Endothelial cell (in vitro differentiated cells): ENCODE measurements around the gene ACTL6B. TPM values are rescaled to one million over a fixed set of nuclear protein-coding genes. Genes with fewer than 3 reads are reported as not detected.

ENCODE experiments used
- DNase-seq: peaks from one replicate; pipeline ENCODE4 v3.0.0; 2021; ENCODE audit warnings: low spot score
- H3K27ac Mint-ChIP-seq: one replicate; pipeline ENCODE4 v1.8.0; 2021; ENCODE audit warnings: mixed read lengths, inconsistent platforms; ENCODE audit not compliant: unreplicated experiment
- H3K27me3 Mint-ChIP-seq: one replicate; pipeline ENCODE4 v1.8.0; 2021; ENCODE audit warnings: mild to moderate bottlenecking, moderate library complexity, mixed read lengths, inconsistent platforms; ENCODE audit not compliant: unreplicated experiment
- H3K36me3 Mint-ChIP-seq: one replicate; pipeline ENCODE4 v1.8.0; 2021; ENCODE audit warnings: mild to moderate bottlenecking, low read depth, mixed read lengths, inconsistent platforms; ENCODE audit not compliant: unreplicated experiment
- H3K4me1 Mint-ChIP-seq: one replicate; pipeline ENCODE4 v1.8.0; 2021; ENCODE audit warnings: mild to moderate bottlenecking, mixed read lengths, inconsistent platforms; ENCODE audit not compliant: unreplicated experiment
- H3K4me3 Mint-ChIP-seq: one replicate; pipeline ENCODE4 v1.8.0; 2021; ENCODE audit warnings: mild to moderate bottlenecking, mixed read lengths, inconsistent platforms; ENCODE audit not compliant: unreplicated experiment
- H3K9me3 Mint-ChIP-seq: one replicate; pipeline ENCODE4 v1.8.0; 2021; ENCODE audit warnings: mixed read lengths, inconsistent platforms; ENCODE audit not compliant: unreplicated experiment
- total RNA-seq: library from RNA; stranded (reverse); fragmentation: NEBNext Ultra II Directional; extraction: Animal tissue kit (Norgen Biotek cat#: 25700); gene quantifications from one replicate; pipeline ENCODE4 v1.2.1, GENCODE V29; 2021; ENCODE audit not compliant: unreplicated experiment
- TF ChIP-seq, protein P1 (sequence below): fragments of 200-600 bp; sonication (generic); IDR thresholded peaks from one replicate; pipeline ENCODE4 v1.5.0; 2021; ENCODE audit warnings: antibody characterized with exemption; ENCODE audit not compliant: unreplicated experiment

The ACTL6B gene
- total RNA-seq, 1 donor from 2014 or later, result not detected

- Mint-ChIP-seq H3K4me1 (peaks cover 5% of the 10 kb centered on the region), H3K27ac (peak overlapping the region; percentile 81), H3K4me3 (peak overlapping the region; percentile 7), H3K9me3 (no peaks in the 10 kb centered on the region), H3K27me3 (peaks cover 12% of the 10 kb centered on the region), H3K36me3 (peaks cover 12% of the 10 kb centered on the region)
- TF ChIP-seq, protein P1, sequence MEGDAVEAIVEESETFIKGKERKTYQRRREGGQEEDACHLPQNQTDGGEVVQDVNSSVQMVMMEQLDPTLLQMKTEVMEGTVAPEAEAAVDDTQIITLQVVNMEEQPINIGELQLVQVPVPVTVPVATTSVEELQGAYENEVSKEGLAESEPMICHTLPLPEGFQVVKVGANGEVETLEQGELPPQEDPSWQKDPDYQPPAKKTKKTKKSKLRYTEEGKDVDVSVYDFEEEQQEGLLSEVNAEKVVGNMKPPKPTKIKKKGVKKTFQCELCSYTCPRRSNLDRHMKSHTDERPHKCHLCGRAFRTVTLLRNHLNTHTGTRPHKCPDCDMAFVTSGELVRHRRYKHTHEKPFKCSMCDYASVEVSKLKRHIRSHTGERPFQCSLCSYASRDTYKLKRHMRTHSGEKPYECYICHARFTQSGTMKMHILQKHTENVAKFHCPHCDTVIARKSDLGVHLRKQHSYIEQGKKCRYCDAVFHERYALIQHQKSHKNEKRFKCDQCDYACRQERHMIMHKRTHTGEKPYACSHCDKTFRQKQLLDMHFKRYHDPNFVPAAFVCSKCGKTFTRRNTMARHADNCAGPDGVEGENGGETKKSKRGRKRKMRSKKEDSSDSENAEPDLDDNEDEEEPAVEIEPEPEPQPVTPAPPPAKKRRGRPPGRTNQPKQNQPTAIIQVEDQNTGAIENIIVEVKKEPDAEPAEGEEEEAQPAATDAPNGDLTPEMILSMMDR, result no peak
- no peak for DNase-seq
Measured at GRCh38 chr7:100677308-100678267, 21.3 kb upstream of the ACTL6B start.

- TF ChIP-seq, protein P1, result no peak
- no peak for DNase-seq
- no peaks in the 10 kb centered on the region for H3K9me3 Mint-ChIP-seq
- H3K27me3 Mint-ChIP-seq, result peaks cover 12% of the 10 kb centered on the region
- H3K4me1 Mint-ChIP-seq, result peaks cover 5% of the 10 kb centered on the region
- H3K36me3 Mint-ChIP-seq, result peaks cover 12% of the 10 kb centered on the region
- H3K4me3 Mint-ChIP-seq, result peak overlapping the region; percentile 88
- peak overlapping the region; percentile 55 for H3K27ac Mint-ChIP-seq
Measured at GRCh38 chr7:100676501-100677306, 20.5 kb upstream of the ACTL6B start.

DNA sequence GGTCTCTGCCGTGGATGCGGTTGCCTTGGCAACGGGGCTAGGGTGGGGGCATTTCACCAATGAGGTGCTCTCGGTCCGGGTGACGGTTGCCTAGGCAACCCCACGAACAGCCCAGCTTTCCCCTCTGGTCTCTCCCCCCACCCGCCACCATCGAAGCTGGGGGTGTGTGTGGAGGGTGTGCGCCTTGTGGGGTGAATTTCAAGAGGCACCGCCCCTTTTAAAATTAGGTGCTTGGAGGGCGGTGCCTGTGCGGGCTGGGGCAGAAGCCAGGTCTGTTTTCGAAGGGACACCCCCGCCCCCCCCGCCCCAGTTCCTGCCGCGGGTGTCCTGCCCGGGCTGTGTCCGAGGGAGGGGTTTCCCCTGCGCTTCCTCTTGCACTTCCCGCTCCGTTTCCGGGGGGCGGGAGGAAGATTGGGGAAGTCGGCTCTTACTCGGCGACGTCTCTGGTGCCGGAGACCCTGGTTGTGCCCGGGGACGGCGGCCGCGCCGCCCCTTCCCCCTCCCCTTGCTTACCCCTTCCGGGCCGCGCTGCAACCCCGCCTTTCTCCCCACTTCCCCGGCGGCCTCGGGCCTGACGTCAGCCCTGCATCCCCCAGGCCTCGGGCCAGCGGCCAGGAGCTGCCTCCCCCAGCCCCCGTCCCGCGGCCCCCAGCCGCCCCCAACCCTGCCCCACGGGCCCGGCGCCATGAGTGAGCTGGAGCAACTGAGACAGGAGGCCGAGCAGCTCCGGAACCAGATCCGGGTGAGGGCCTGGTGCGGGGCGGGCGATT is 19.5 kb upstream of the ACTL6B start:
- Mint-ChIP-seq H3K36me3 (peaks cover 12% of the 10 kb centered on the region), H3K27me3 (peaks cover 12% of the 10 kb centered on the region), H3K4me1 (peaks cover 5% of the 10 kb centered on the region), H3K27ac (no peak overlapping the region), H3K9me3 (no peaks in the 10 kb centered on the region), H3K4me3 (peak overlapping the region; percentile 85)
- TF ChIP-seq, protein P1, result no peak
- peak; percentile 57 for DNase-seq

DNA sequence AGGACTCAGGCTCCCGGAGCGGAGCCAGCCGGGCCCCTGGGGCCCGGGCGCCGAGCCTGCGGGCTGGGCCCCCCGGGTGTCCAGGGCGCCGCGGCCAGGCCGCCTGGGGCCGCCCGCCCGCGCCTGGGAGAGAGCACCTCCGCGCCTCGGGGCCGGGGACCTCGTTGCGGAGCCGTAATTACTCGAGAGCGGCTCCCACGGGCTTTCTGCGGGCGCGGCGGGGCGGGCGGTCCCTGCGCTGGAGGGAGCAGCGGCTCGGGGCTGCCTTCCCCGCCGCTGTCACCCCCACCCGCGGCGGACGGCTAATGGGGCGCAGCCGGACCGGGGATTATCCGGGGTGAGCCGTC is 18.8 kb upstream of the ACTL6B start:
- Mint-ChIP-seq H3K27ac (no peak overlapping the region), H3K4me3 (peak overlapping the region; percentile 97)
- TF ChIP-seq, protein P1, result no peak

More for the DNA sequence above, 18.8 kb upstream of the ACTL6B start:
- H3K27me3 Mint-ChIP-seq, result peaks cover 11% of the 10 kb centered on the region
- peaks cover 8% of the 10 kb centered on the region for H3K36me3 Mint-ChIP-seq
- no peaks in the 10 kb centered on the region for H3K9me3 Mint-ChIP-seq
- H3K4me1 Mint-ChIP-seq, result peaks cover 5% of the 10 kb centered on the region
- peak; percentile 32 for DNase-seq
